ENCODE data around the gene ANKRD12. TPM values are rescaled to one million over a fixed set of nuclear protein-coding genes. Genes with fewer than 3 reads are reported as not detected.

The ANKRD12 gene
- polyA plus RNA-seq, 1 donor (not counting 4 experiments of a cell fraction or from before 2014, with no cell fraction given), result 8.0 TPM

GRCh38 chr18:9094307-9095226, 42.0 kb upstream of the ANKRD12 start:
- no peaks in the 10 kb centered on the region for H3K9me1 ChIP-seq (ENCODE audit: control insufficient read depth, extremely low read depth, insufficient read depth, low read length)
- FAIRE-seq (no peak), DNase-seq (ENCODE audit: low read depth, low spot score) (no peak)
- no peak overlapping the region for H3K4me3 ChIP-seq (ENCODE audit: control insufficient read depth in 2 of 3, extremely low read depth in 1 of 3, insufficient read depth in 2 of 3, low read depth in 1 of 3, low read length in 3 of 3)
- H4K20me1 ChIP-seq (ENCODE audit: control insufficient read depth, extremely low read depth, insufficient read depth, low read length), result no peaks in the 10 kb centered on the region
- no peak overlapping the region for H3K9ac ChIP-seq (ENCODE audit: control insufficient read depth, extremely low read depth, insufficient read depth, low read length)
- no peaks in the 10 kb centered on the region for H3K9me3 ChIP-seq (ENCODE audit: control insufficient read depth, low read depth, low read length)
- no peak overlapping the region for H3K27ac ChIP-seq (ENCODE audit: control insufficient read depth, insufficient read depth, low read length)
- H2AFZ ChIP-seq (ENCODE audit: control insufficient read depth, low read length), result no peak overlapping the region
- H3K36me3 ChIP-seq (ENCODE audit: control insufficient read depth in 2 of 2, extremely low read depth in 1 of 2, insufficient read depth in 2 of 2, low read length in 2 of 2), result no peaks in the 10 kb centered on the region
- TF ChIP-seq, protein P1, sequence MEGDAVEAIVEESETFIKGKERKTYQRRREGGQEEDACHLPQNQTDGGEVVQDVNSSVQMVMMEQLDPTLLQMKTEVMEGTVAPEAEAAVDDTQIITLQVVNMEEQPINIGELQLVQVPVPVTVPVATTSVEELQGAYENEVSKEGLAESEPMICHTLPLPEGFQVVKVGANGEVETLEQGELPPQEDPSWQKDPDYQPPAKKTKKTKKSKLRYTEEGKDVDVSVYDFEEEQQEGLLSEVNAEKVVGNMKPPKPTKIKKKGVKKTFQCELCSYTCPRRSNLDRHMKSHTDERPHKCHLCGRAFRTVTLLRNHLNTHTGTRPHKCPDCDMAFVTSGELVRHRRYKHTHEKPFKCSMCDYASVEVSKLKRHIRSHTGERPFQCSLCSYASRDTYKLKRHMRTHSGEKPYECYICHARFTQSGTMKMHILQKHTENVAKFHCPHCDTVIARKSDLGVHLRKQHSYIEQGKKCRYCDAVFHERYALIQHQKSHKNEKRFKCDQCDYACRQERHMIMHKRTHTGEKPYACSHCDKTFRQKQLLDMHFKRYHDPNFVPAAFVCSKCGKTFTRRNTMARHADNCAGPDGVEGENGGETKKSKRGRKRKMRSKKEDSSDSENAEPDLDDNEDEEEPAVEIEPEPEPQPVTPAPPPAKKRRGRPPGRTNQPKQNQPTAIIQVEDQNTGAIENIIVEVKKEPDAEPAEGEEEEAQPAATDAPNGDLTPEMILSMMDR (optimal IDR thresholded peaks at IDR 0.05 in 1 of 3, IDR thresholded peaks at IDR 0.05 in 1 of 3, conservative IDR thresholded peaks at IDR 0.05 in 1 of 3; ENCODE audit: extremely low read depth in 1 of 3, insufficient read depth in 2 of 3, low read length in 3 of 3), result no peak
- no peak for TF ChIP-seq EZH2 (IDR thresholded peaks at IDR 0.05; ENCODE audit: low read length)
- dilution Hi-C loops (cut with MboI; ENCODE audit: extremely low pct_ligation_motif_present, low sequenced_read_pairs), result no loop called here
- no peaks in the 10 kb centered on the region for H3K79me2 ChIP-seq (ENCODE audit: control insufficient read depth, insufficient read depth, low read length)
- peaks cover 14% of the 10 kb centered on the region for H3K4me1 ChIP-seq (ENCODE audit: control insufficient read depth, extremely low read depth, insufficient read depth, low read length)
- H3K4me2 ChIP-seq (ENCODE audit: control insufficient read depth, extremely low read depth, insufficient read depth, low read depth, low read length), result no peak overlapping the region
- no peaks in the 10 kb centered on the region for H3K27me3 ChIP-seq (ENCODE audit: control insufficient read depth, extremely low read depth, insufficient read depth, low read length)

DNA sequence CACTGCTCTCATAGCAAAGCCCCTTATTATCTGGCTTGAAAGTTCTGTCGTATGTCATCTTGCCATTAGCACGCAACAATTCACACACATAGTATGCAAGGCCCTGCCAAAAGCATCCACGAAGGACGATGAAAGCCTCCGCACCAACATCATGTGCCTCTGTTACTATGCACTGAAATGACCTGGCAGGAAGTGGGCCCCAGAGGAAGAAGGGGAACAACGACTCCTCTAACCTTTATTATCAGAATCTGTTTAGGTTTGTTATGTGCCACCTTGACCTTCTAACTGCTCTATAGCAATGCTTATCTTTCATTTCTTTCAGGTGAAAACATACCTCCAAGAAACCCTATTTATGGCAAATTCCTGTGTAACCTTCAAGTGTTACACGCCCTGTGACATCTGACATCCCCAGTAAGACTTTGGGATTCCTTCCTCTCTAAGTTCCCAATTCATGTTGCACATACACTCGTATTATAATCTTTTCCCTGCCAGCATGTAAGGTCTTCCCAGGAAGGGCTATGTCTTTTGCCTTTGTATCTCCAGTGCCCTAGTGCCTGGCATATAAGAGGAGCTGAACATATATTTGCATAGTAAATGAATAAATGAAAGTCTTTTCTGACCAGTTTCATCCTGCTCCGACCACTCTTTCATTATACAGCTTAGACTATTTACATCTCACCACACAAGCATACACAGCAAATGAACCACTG, 41.1 kb upstream of the ANKRD12 start:
- DNase-seq (ENCODE audit: low read depth, low spot score) (no peak), FAIRE-seq (no peak)
- Histone ChIP-seq H3K4me3 (ENCODE audit: control insufficient read depth in 2 of 3, extremely low read depth in 1 of 3, insufficient read depth in 2 of 3, low read depth in 1 of 3, low read length in 3 of 3) (no peak overlapping the region), H3K9ac (ENCODE audit: control insufficient read depth, extremely low read depth, insufficient read depth, low read length) (no peak overlapping the region), H3K27ac (ENCODE audit: control insufficient read depth, insufficient read depth, low read length) (no peak overlapping the region), H3K27me3 (ENCODE audit: control insufficient read depth, extremely low read depth, insufficient read depth, low read length) (no peaks in the 10 kb centered on the region), H4K20me1 (ENCODE audit: control insufficient read depth, extremely low read depth, insufficient read depth, low read length) (no peaks in the 10 kb centered on the region), H3K9me3 (ENCODE audit: control insufficient read depth, low read depth, low read length) (no peaks in the 10 kb centered on the region), H2AFZ (ENCODE audit: control insufficient read depth, low read length) (no peak overlapping the region), H3K36me3 (ENCODE audit: control insufficient read depth in 2 of 2, extremely low read depth in 1 of 2, insufficient read depth in 2 of 2, low read length in 2 of 2) (no peaks in the 10 kb centered on the region), H3K4me1 (ENCODE audit: control insufficient read depth, extremely low read depth, insufficient read depth, low read length) (peaks cover 14% of the 10 kb centered on the region), H3K4me2 (ENCODE audit: control insufficient read depth, extremely low read depth, insufficient read depth, low read depth, low read length) (no peak overlapping the region), H3K9me1 (ENCODE audit: control insufficient read depth, extremely low read depth, insufficient read depth, low read length) (no peaks in the 10 kb centered on the region), H3K79me2 (ENCODE audit: control insufficient read depth, insufficient read depth, low read length) (no peaks in the 10 kb centered on the region)
- dilution Hi-C loops (cut with MboI; ENCODE audit: extremely low pct_ligation_motif_present, low sequenced_read_pairs), result no loop called here
- TF ChIP-seq EZH2 (IDR thresholded peaks at IDR 0.05; ENCODE audit: low read length), result no peak
- TF ChIP-seq, protein P1 (optimal IDR thresholded peaks at IDR 0.05 in 1 of 3, IDR thresholded peaks at IDR 0.05 in 1 of 3, conservative IDR thresholded peaks at IDR 0.05 in 1 of 3; ENCODE audit: extremely low read depth in 1 of 3, insufficient read depth in 2 of 3, low read length in 3 of 3), result no peak
